T-helper 1 cell treated with Interleukin-12 subunit alpha and Interleukin-12 subunit beta and Interleukin-4 antibody, amounts not matched to agents 30 μg/mL and 1 μg/mL, for 36 hours (primary cell): ENCODE results near the gene TARS2.

ENCODE experiments used
- H3K27ac Mint-ChIP-seq: one replicate; pipeline ENCODE4 v1.8.0; 2021; ENCODE audit warnings: mild to moderate bottlenecking, mixed read lengths
- H3K27me3 Mint-ChIP-seq: one replicate; pipeline ENCODE4 v1.8.0; 2021; ENCODE audit warnings: low read depth, mixed read lengths
- H3K36me3 Mint-ChIP-seq: one replicate; pipeline ENCODE4 v1.8.0; 2021; ENCODE audit warnings: low read depth, mixed read lengths
- H3K4me1 Mint-ChIP-seq: one replicate; pipeline ENCODE4 v1.8.0; 2021; ENCODE audit warnings: low read depth, mixed read lengths
- H3K4me3 Mint-ChIP-seq: one replicate; pipeline ENCODE4 v1.8.0; 2021; ENCODE audit warnings: mild to moderate bottlenecking, moderate library complexity, mixed read lengths
- H3K9me3 Mint-ChIP-seq: one replicate; pipeline ENCODE4 v1.8.0; 2021; ENCODE audit warnings: mixed read lengths

Gene TARS2

GRCh38 chr1:150484431-150484830 lies 2.8 kb upstream of the TARS2 start:
- Mint-ChIP-seq H3K9me3 (no peaks in the 10 kb centered on the region), H3K27ac (no peak overlapping the region), H3K27me3 (no peaks in the 10 kb centered on the region), H3K4me3 (no peak overlapping the region), H3K36me3 (peaks cover 9% of the 10 kb centered on the region), H3K4me1 (peaks cover 18% of the 10 kb centered on the region)

GRCh38 chr1:150484861-150485260 lies 2.4 kb upstream of the TARS2 start:
- Mint-ChIP-seq H3K4me3 (no peak overlapping the region), H3K27ac (no peak overlapping the region), H3K4me1 (peaks cover 18% of the 10 kb centered on the region), H3K36me3 (peaks cover 9% of the 10 kb centered on the region), H3K27me3 (no peaks in the 10 kb centered on the region), H3K9me3 (no peaks in the 10 kb centered on the region)

DNA sequence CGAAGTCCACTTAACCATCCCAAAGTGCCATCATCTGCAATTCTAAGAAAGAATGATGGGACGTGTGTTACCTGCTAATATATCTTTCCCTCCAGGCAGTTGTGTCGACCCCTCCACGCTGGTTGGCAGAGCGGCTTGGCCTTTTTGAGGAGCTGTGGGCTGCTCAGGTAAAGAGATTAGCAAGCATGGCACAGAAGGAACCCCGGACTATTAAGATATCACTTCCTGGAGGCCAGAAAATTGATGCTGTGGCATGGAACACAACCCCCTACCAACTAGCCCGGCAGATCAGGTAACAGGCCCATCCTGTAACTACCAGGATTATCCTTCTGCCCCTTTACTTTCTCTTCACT lies 520 bp downstream of the TARS2 start:
- Mint-ChIP-seq H3K27ac (peak overlapping the region; percentile 98), H3K4me1 (peaks cover 20% of the 10 kb centered on the region), H3K9me3 (no peaks in the 10 kb centered on the region), H3K36me3 (peaks cover 18% of the 10 kb centered on the region), H3K4me3 (peak overlapping the region; percentile 99), H3K27me3 (no peaks in the 10 kb centered on the region)

- H3K9me3 Mint-ChIP-seq: no peaks in the 10 kb centered on the region
- no peak overlapping the region for H3K4me3 Mint-ChIP-seq
- H3K36me3 Mint-ChIP-seq: peaks cover 39% of the 10 kb centered on the region
- no peaks in the 10 kb centered on the region for H3K27me3 Mint-ChIP-seq
- no peak overlapping the region for H3K27ac Mint-ChIP-seq
- H3K4me1 Mint-ChIP-seq: peaks cover 7% of the 10 kb centered on the region
Observed at GRCh38 chr1:150493175-150493574, 6.0 kb downstream of the TARS2 start.

GRCh38 chr1:150498342-150498741 lies 11.1 kb downstream of the TARS2 start:
- H3K27ac Mint-ChIP-seq: no peak overlapping the region
- peaks cover 41% of the 10 kb centered on the region for H3K36me3 Mint-ChIP-seq

DNA sequence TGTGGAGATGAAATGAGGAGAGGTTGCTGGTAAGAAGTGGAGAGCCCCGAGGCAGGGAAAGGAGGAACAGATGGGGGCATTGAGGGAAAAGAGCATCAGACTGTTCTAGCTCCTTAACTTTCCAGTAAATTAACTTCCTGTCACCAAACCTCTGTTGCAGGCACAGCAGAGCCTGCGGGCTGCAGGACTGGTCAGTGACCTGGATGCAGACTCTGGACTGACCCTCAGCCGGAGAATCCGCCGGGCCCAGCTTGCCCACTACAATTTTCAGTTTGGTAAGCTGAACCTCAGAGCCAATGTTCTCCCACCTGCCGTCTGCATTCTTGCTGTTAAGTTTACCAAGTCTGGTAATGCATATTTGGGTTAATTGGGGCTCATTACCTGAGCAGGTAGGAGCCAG lies 18.2 kb downstream of the TARS2 start:
- Mint-ChIP-seq H3K4me1 (peaks cover 6% of the 10 kb centered on the region), H3K36me3 (peaks cover 33% of the 10 kb centered on the region), H3K9me3 (no peaks in the 10 kb centered on the region), H3K27ac (no peak overlapping the region), H3K27me3 (no peaks in the 10 kb centered on the region), H3K4me3 (no peak overlapping the region)

More at GRCh38 chr1:150498342-150498741, 11.1 kb downstream of the TARS2 start:
- no peaks in the 10 kb centered on the region for H3K27me3 Mint-ChIP-seq
- no peak overlapping the region for H3K4me3 Mint-ChIP-seq
- H3K9me3 Mint-ChIP-seq: no peaks in the 10 kb centered on the region
- peaks cover 2% of the 10 kb centered on the region for H3K4me1 Mint-ChIP-seq

DNA sequence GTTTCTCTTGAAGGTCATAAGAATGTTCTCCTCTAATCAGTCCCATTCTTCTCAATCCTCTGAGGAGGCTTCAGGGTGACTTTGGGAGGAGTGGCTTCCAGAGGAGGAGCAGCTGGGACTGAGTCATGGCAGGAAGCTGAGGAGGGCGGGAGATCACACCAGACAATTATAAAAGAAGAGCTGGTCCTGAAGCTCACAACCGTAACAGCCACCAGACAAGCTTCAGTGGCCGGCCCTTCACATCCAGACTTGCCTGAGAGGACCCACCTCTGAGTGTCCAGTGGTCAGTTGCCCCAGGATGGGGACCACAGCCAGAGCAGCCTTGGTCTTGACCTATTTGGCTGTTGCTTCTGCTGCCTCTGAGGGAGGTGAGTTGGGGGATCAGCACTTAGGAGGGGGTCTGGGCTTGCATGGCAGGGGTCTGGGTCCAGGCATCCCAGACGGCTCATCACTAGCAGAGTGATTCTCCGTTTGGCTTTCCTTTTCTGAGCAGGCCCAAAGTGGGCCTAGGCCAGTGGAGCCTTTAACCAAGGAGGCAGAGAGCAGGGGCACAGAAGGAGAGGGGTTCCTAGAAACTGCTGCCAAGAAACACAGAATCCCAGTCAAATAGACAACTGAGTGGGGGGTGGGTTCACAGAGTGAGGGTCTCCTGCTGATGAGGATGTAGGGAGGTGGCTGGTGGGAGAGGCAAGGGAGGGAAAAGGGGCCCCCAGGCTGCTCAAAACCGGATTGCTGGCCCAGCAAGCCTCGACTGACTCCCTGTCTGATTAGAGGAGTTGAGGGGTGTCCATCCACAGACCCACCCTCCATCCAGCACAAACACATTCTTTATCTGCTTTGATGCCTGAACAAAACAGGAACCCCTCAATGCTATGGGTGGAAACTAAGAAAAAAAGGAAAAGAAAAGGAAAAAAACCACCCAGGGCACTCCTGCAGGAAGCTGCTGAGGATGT lies 21.0 kb downstream of the TARS2 start, which contains the start of gene ECM1:
TSS of gene ECM1 (plus strand) at position 198 of the 953 bp plus-strand sequence. CDS start at position 299, 101 bp downstream.
- H3K4me1 Mint-ChIP-seq: peaks cover 4% of the 10 kb centered on the region
- H3K36me3 Mint-ChIP-seq: peaks cover 29% of the 10 kb centered on the region
- peak within 1 kb of the TSS; percentile 49 for H3K27ac Mint-ChIP-seq
- H3K9me3 Mint-ChIP-seq: no peaks in the 10 kb centered on the region
- H3K4me3 Mint-ChIP-seq: no peak within 1 kb of the TSS
- H3K27me3 Mint-ChIP-seq: no peaks in the 10 kb centered on the region

GRCh38 chr1:150508982-150509381 lies 21.8 kb downstream of the TARS2 start:
- no peak overlapping the region for H3K4me3 Mint-ChIP-seq
- H3K27ac Mint-ChIP-seq: no peak overlapping the region
- peaks cover 4% of the 10 kb centered on the region for H3K4me1 Mint-ChIP-seq
- no peaks in the 10 kb centered on the region for H3K27me3 Mint-ChIP-seq
- no peaks in the 10 kb centered on the region for H3K9me3 Mint-ChIP-seq
- H3K36me3 Mint-ChIP-seq: peaks cover 24% of the 10 kb centered on the region

DNA sequence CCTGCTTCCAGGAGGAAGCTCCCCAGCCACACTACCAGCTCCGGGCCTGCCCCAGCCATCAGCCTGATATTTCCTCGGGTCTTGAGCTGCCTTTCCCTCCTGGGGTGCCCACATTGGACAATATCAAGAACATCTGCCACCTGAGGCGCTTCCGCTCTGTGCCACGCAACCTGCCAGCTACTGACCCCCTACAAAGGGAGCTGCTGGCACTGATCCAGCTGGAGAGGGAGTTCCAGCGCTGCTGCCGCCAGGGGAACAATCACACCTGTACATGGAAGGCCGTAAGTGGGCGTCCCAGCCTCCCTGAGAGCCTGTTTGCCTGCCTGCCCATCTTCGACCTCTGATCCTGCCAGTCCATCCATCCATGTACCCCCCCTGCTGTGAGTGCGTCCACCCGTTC lies 24.3 kb downstream of the TARS2 start:
- Mint-ChIP-seq H3K36me3 (peaks cover 12% of the 10 kb centered on the region), H3K27ac (no peak overlapping the region), H3K4me3 (no peak overlapping the region), H3K9me3 (no peaks in the 10 kb centered on the region), H3K4me1 (peaks cover 16% of the 10 kb centered on the region), H3K27me3 (no peaks in the 10 kb centered on the region)

- H3K27ac Mint-ChIP-seq: no peak overlapping the region
- H3K36me3 Mint-ChIP-seq: peaks cover 7% of the 10 kb centered on the region
- H3K27me3 Mint-ChIP-seq: no peaks in the 10 kb centered on the region
- no peaks in the 10 kb centered on the region for H3K9me3 Mint-ChIP-seq
- H3K4me1 Mint-ChIP-seq: peaks cover 19% of the 10 kb centered on the region
- no peak overlapping the region for H3K4me3 Mint-ChIP-seq
Observed at GRCh38 chr1:150511985-150512660, 24.9 kb downstream of the TARS2 start.

DNA sequence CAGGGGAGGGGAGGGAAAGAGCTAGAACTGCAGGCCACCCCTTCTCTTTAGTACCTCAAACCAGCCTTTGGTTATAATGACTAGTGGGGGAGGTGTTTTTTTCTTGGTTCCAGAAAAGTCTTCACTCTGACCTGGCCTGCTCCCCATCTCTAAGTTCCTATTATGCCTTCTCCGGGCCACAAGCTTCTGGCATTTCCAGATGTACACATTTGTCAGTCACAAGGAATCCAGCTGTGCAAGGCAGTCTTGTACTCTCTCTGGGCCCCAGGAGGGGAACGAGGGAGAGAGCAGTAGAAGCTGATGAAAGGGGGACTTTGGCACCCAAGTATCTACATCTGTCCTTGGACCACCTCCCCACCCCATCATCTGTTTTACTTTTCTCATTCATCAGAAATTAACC lies 25.6 kb downstream of the TARS2 start:
- Mint-ChIP-seq H3K9me3 (no peaks in the 10 kb centered on the region), H3K27me3 (no peaks in the 10 kb centered on the region), H3K4me3 (no peak overlapping the region), H3K4me1 (peaks cover 15% of the 10 kb centered on the region), H3K36me3 (peaks cover 3% of the 10 kb centered on the region), H3K27ac (no peak overlapping the region)

DNA sequence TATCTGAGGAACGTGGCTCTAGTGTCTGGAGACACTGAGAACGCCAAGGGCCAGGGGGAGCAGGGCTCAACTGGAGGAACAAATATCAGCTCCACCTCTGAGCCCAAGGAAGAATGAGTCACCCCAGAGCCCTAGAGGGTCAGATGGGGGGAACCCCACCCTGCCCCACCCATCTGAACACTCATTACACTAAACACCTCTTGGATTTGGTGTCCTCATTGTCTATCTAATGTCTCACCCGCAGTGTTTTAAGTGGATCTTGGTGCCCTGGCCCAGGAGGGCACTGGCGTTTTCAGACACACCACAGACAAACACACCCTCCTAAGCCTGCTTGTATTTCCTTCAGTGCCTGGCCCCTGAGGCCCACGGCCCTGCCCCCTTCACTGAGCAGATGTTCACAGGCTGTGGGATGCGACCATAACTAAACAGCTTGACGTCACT lies 26.2 kb downstream of the TARS2 start:
- H3K4me1 Mint-ChIP-seq: peaks cover 15% of the 10 kb centered on the region
- H3K27ac Mint-ChIP-seq: no peak overlapping the region
- no peaks in the 10 kb centered on the region for H3K9me3 Mint-ChIP-seq
- H3K36me3 Mint-ChIP-seq: peaks cover 3% of the 10 kb centered on the region
- H3K4me3 Mint-ChIP-seq: no peak overlapping the region
- no peaks in the 10 kb centered on the region for H3K27me3 Mint-ChIP-seq

DNA sequence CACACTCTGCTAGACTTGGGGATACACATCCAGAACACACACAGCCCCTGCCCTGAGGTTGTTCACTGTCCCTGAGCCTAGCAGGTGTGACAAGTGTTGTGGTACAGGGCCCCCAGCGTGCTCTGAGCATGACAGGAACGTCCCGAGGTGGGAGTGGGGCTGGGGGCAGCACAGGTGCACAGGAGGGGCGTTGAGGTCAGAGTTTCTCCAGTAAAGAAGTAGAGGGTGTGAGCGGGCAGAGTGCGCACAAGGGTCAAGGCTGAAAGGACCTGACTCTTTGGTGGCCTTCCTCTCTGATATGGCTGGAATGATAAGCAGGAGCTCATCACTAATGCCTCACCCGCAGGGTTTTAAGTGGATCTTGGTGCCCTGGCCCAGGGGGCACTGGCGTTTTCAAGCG lies 27.0 kb downstream of the TARS2 start:
- Mint-ChIP-seq H3K27ac (no peak overlapping the region), H3K4me1 (peaks cover 15% of the 10 kb centered on the region), H3K27me3 (no peaks in the 10 kb centered on the region), H3K4me3 (peak overlapping the region; percentile 92), H3K9me3 (no peaks in the 10 kb centered on the region), H3K36me3 (peaks cover 3% of the 10 kb centered on the region)

DNA sequence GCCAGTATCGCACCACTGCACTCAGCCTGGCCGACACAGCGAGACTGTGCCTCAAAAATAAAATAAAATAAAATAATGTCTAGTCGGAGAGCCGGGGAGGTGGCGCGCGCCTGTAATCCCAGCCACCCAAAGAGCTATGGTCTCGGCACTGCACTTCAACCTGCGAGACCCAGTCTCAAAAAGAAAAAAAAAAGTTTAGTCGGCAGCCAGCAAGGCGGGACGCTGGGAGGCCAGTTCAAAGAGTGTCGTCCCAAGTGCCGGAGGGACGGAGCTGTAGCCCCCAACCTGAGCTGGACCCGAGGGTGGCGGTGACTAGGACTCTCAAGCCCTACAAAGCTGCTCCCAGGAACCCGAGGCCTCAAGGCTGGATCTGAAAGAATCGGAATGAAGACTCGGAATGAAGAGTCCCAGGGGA lies 27.7 kb downstream of the TARS2 start:
- H3K36me3 Mint-ChIP-seq: peaks cover 3% of the 10 kb centered on the region
- no peaks in the 10 kb centered on the region for H3K27me3 Mint-ChIP-seq
- H3K4me1 Mint-ChIP-seq: peaks cover 15% of the 10 kb centered on the region
- H3K9me3 Mint-ChIP-seq: no peaks in the 10 kb centered on the region
- H3K27ac Mint-ChIP-seq: peak overlapping the region; percentile 6
- H3K4me3 Mint-ChIP-seq: peak overlapping the region; percentile 92
